ENCODE measurements around the gene MRPS34.

GRCh38 chr16:1734123-1734522, 38.8 kb downstream of the MRPS34 start:
- TF ChIP-seq CTCF (IDR thresholded peaks at IDR 0.05; ENCODE audit: borderline replicate concordance, extremely low read depth, low read length, poor library complexity, severe bottlenecking): no peak
- TF ChIP-seq EZH2 (IDR thresholded peaks at IDR 0.05; ENCODE audit: borderline replicate concordance, low read depth, low read length, severe bottlenecking): no peak
